SU-DHL-6 (cell line): Measurements from ENCODE around the gene ERCC4.
"Not testable (repeated sequence)": the region's sequence is repeated elsewhere in the genome, so short reads cannot be mapped to it uniquely, and the experiment has no call there.

Source experiments
- H2AFZ ChIP-seq: fragments of 200-600 bp; sonication (generic); 2 replicates; pipeline ENCODE4 v1.6.1; 2014; ENCODE audit warnings: low read depth, mild to moderate bottlenecking, moderate library complexity, mixed read lengths, antibody characterized with exemption, low read length; ENCODE audit not compliant: severe bottlenecking
- H3F3A ChIP-seq: fragments of 200-600 bp; shearing (Covaris generic); 2 replicates; pipeline ENCODE4 v1.6.0; 2016; ENCODE audit warnings: antibody characterized with exemption, mild to moderate bottlenecking; ENCODE audit not compliant: insufficient read depth
- H3K27ac ChIP-seq: fragments of 200-600 bp; sonication (generic); 2 replicates; pipeline ENCODE4 v1.5.1; 2016; ENCODE audit warnings: low read depth, mild to moderate bottlenecking, low read length, moderate library complexity, mixed read lengths
- H3K27me3 ChIP-seq: fragments of 200-600 bp; sonication (generic), shearing (Covaris generic); 2 replicates; pipeline ENCODE4 v1.6.0; 2014; ENCODE audit warnings: mild to moderate bottlenecking, low read length
- H3K36me3 ChIP-seq: fragments of 200-600 bp; sonication (generic); 2 replicates; pipeline ENCODE4 v1.6.1; 2014; ENCODE audit warnings: mild to moderate bottlenecking, low read length, mixed read lengths
- H3K4me2 ChIP-seq: fragments of 300-600, 200-600 bp; shearing (Covaris generic), sonication (generic); 2 replicates; pipeline ENCODE4 v1.6.0; 2014; ENCODE audit warnings: low read length, low read depth, mild to moderate bottlenecking; ENCODE audit not compliant: poor library complexity, severe bottlenecking
- H3K4me3 ChIP-seq: fragments of 200-600 bp; sonication (generic); 2 replicates; pipeline ENCODE4 v1.5.1; 2014; ENCODE audit warnings: antibody characterized with exemption, low read length, mild to moderate bottlenecking, mixed read lengths; ENCODE audit not compliant: insufficient read depth, poor library complexity, severe bottlenecking
- H3K79me2 ChIP-seq: fragments of 200-600 bp; sonication (generic); 2 replicates; pipeline ENCODE4 v1.6.1; 2014; ENCODE audit warnings: mild to moderate bottlenecking, low read length, moderate library complexity; ENCODE audit not compliant: insufficient read depth
- H3K9ac ChIP-seq: fragments of 200-600 bp; sonication (generic); 2 replicates; pipeline ENCODE4 v1.7.0; 2014; ENCODE audit warnings: mild to moderate bottlenecking, low read length
- H3K9me2 ChIP-seq: fragments of 200-600 bp; sonication (generic); replicated peaks from 2 replicates; pipeline ENCODE4 v1.6.1; 2014; ENCODE audit warnings: low read length; ENCODE audit not compliant: insufficient read depth
- H3K9me3 ChIP-seq: fragments of 200-600 bp; sonication (generic); 2 replicates; pipeline ENCODE4 v1.6.1; 2014; ENCODE audit warnings: low read length, mixed read lengths; ENCODE audit not compliant: insufficient read depth
- H4K20me1 ChIP-seq: fragments of 200-600 bp; sonication (generic); 2 replicates; pipeline ENCODE4 v1.6.1; 2014; ENCODE audit warnings: low read depth, mild to moderate bottlenecking, antibody characterized with exemption, low read length, moderate library complexity, mixed read lengths
- CTCF ChIP-seq: fragments of 200-600 bp; sonication (generic); IDR thresholded peaks from one replicate; pipeline ENCODE4 v1.5.1; 2017; ENCODE audit warnings: antibody characterized with exemption, mild to moderate bottlenecking, low read length, moderate library complexity; ENCODE audit not compliant: insufficient read depth, poor library complexity, severe bottlenecking
- EZH2phosphoT487 ChIP-seq: fragments of 200-600 bp; sonication (generic), shearing (Covaris generic); conservative IDR thresholded peaks from 2 replicates; pipeline ENCODE4 v1.6.1; 2018; ENCODE audit warnings: mild to moderate bottlenecking, antibody characterized with exemption, low read length, moderate library complexity, mixed read lengths

Gene ERCC4

GRCh38 chr16:13902677-13903076 lies 17.3 kb upstream of the ERCC4 start:
- H3K27me3 ChIP-seq: no peaks in the 10 kb centered on the region
- H3K27ac ChIP-seq: no peak overlapping the region
- no peak overlapping the region for H3K4me2 ChIP-seq
- H3K4me3 ChIP-seq: no peak overlapping the region
- no peak for TF ChIP-seq CTCF
- no peak for TF ChIP-seq EZH2phosphoT487
- 0 out of 2 replicates have a peak, but pooled peaks cover 5% of the 10 kb centered on the region for H3K9me3 ChIP-seq
- no peaks in the 10 kb centered on the region for H3K9me2 ChIP-seq
- no peaks in the 10 kb centered on the region for H4K20me1 ChIP-seq
- no peaks in the 10 kb centered on the region for H3F3A ChIP-seq
- no peak overlapping the region for H3K9ac ChIP-seq
- no peaks in the 10 kb centered on the region for H3K79me2 ChIP-seq
- no peak overlapping the region for H2AFZ ChIP-seq
- no peaks in the 10 kb centered on the region for H3K36me3 ChIP-seq

- Histone ChIP-seq H3K9ac (no peak overlapping the region), H3K79me2 (no peaks in the 10 kb centered on the region)
Measured at GRCh38 chr16:13904179-13904691, 15.7 kb upstream of the ERCC4 start.

GRCh38 chr16:13904822-13905221 lies 15.1 kb upstream of the ERCC4 start:
- not testable (repeated sequence) for H3K79me2 ChIP-seq, H3K4me2 ChIP-seq, H3K9me2 ChIP-seq, H3K27me3 ChIP-seq, H3K4me3 ChIP-seq, H3K9me3 ChIP-seq, H3K36me3 ChIP-seq, H3F3A ChIP-seq, H4K20me1 ChIP-seq, H2AFZ ChIP-seq, H3K27ac ChIP-seq, H3K9ac ChIP-seq
- TF ChIP-seq CTCF: peak; percentile 25

More at GRCh38 chr16:13904179-13904691, 15.7 kb upstream of the ERCC4 start:
- Histone ChIP-seq H3K4me3 (no peak overlapping the region), H3K4me2 (no peak overlapping the region), H2AFZ (no peak overlapping the region), H3K27me3 (no peaks in the 10 kb centered on the region), H3K9me2 (no peaks in the 10 kb centered on the region), H3K27ac (no peak overlapping the region), H3K9me3 (0 out of 2 replicates have a peak, but pooled peaks cover 5% of the 10 kb centered on the region), H3F3A (no peaks in the 10 kb centered on the region), H4K20me1 (no peaks in the 10 kb centered on the region), H3K36me3 (no peaks in the 10 kb centered on the region)
- no peak for TF ChIP-seq CTCF
- TF ChIP-seq EZH2phosphoT487: no peak
